ENCODE measurements around the gene FIGNL2.

GRCh38 chr12:51846271-51846691 lies 2.2 kb downstream of the FIGNL2 start:
- no peak for TF ChIP-seq RAD21 (CRISPR knock-in tag; IDR thresholded peaks at IDR 0.05)
- TF ChIP-seq PBX3 (CRISPR knock-in tag; IDR thresholded peaks at IDR 0.05; ENCODE audit: borderline replicate concordance): no peak
- no peak for TF ChIP-seq CTCF (CRISPR knock-in tag; IDR thresholded peaks at IDR 0.05)
- no peak for TF ChIP-seq NFKBIZ (CRISPR knock-in tag; IDR thresholded peaks at IDR 0.05)
- TF ChIP-seq RFX1 (IDR thresholded peaks at IDR 0.05): no peak
- TF ChIP-seq TAF1 (CRISPR knock-in tag; IDR thresholded peaks at IDR 0.05): no peak
- no peak for TF ChIP-seq CBX2 (IDR thresholded peaks at IDR 0.05; ENCODE audit: low read depth, low read length)
- TF ChIP-seq CBX2 (CRISPR knock-in tag; IDR thresholded peaks at IDR 0.05; ENCODE audit: low read depth): no peak
- TF ChIP-seq ZFY (CRISPR knock-in tag; IDR thresholded peaks at IDR 0.05): no peak
- no peak for TF ChIP-seq SUZ12 (IDR thresholded peaks at IDR 0.05; ENCODE audit: low read depth, low read length)
- TF ChIP-seq ZKSCAN1 (IDR thresholded peaks at IDR 0.05; ENCODE audit: low read length): no peak
- TF ChIP-seq ATF2 (CRISPR knock-in tag; IDR thresholded peaks at IDR 0.05): no peak
- no peak for TF ChIP-seq SPEN (CRISPR knock-in tag; IDR thresholded peaks at IDR 0.05; ENCODE audit: low read depth)
- TF ChIP-seq ZMYM3 (CRISPR knock-in tag; IDR thresholded peaks at IDR 0.05): no peak

Data from HepG2 (cell line).